NT2/D1 (cell line): ENCODE measurements around the gene KLRC3.

Experiments
- DNase-seq: peaks from one replicate; pipeline ENCODE4 v3.0.0-alpha.2; 2011; ENCODE audit warnings: low read depth, low spot score
- H3K27me3 ChIP-seq: 2 replicates; pipeline ENCODE4 v1.6.0; 2011; ENCODE audit warnings: mild to moderate bottlenecking; ENCODE audit not compliant: insufficient read length, insufficient read depth
- H3K36me3 ChIP-seq: 2 replicates; pipeline ENCODE4 v1.6.1; 2011; ENCODE audit warnings: mild to moderate bottlenecking, low read length, mixed read lengths; ENCODE audit not compliant: insufficient read depth, insufficient read length
- H3K4me1 ChIP-seq: 2 replicates; pipeline ENCODE4 v1.5.1; 2011; ENCODE audit not compliant: insufficient read depth, insufficient read length
- H3K4me3 ChIP-seq: 2 replicates; pipeline ENCODE4 v1.5.1; 2011; ENCODE audit warnings: low read depth; ENCODE audit not compliant: insufficient read length
- H3K9ac ChIP-seq: 2 replicates; pipeline ENCODE4 v1.6.0; 2011; ENCODE audit warnings: low read depth; ENCODE audit not compliant: insufficient read length
- H3K9me3 ChIP-seq: 2 replicates; pipeline ENCODE4 v1.5.1; 2011; ENCODE audit warnings: mild to moderate bottlenecking, low read length; ENCODE audit not compliant: insufficient read depth
- SUZ12 ChIP-seq: IDR thresholded peaks from 2 replicates; pipeline ENCODE4 v1.6.1; 2011; ENCODE audit not compliant: insufficient read length, insufficient read depth; ENCODE audit errors: extremely low read depth
- YY1 ChIP-seq: IDR thresholded peaks from 2 replicates; pipeline ENCODE4 v1.6.1; 2011; ENCODE audit not compliant: insufficient read length, insufficient read depth
- ZNF274 ChIP-seq: IDR thresholded peaks from 2 replicates; pipeline ENCODE4 v1.6.1; 2011; ENCODE audit warnings: mild to moderate bottlenecking, low read depth, low read length

KLRC3 gene

GRCh38 chr12:10365696-10366405 lies 54.5 kb downstream of the KLRC3 start:
- peak overlapping the region; percentile 71 for H3K9ac ChIP-seq
- peak overlapping the region; percentile 55 for H3K4me3 ChIP-seq
- H3K4me1 ChIP-seq = peaks cover 15% of the 10 kb centered on the region
- no peak for DNase-seq
- TF ChIP-seq ZNF274 (no peak), YY1 (no peak), SUZ12 (no peak)
- peaks cover 16% of the 10 kb centered on the region; the same call in 1 of the 2 replicates for H3K9me3 ChIP-seq
- no peaks in the 10 kb centered on the region for H3K27me3 ChIP-seq
- H3K36me3 ChIP-seq = no peaks in the 10 kb centered on the region

DNA sequence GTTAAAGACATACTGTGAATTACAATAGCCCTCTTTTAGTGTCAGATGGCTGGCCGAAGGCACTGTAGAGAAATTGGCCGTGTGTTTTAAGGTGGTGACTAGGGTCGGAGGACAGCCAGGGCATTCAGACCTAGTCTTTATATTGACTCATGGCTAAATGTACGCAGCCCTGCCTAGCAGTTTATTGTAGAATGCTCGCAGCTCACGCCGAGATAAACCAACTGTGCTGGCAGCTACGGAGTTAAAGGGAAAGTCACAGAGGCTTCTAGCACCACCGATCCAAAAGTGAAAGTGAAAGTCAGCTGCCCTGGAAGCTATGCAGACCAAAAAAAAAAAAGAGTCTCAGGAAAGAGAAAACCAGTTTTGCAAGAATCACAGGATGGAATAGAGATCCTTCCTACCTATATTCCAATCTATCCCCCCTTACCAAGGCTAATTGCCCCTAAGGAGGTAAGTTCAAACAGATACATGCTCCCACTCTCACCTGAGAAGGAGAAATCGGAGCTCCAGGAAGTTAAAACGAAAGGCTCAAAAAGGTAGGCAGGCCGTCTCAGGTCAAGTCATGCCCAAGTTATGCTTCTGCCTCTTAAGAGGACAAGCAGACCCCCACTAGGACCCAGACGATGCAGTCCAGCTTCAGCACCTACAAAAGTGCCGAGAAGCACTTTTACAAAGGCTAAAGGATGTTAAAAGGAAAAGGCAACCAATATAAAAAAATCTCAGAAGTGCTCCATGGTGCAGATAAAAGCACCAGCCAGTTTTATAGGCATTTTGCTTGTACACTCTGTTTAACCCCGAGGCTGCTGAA lies 55.4 kb downstream of the KLRC3 start:
- H3K27me3 ChIP-seq = no peaks in the 10 kb centered on the region
- H3K4me1 ChIP-seq = peaks cover 18% of the 10 kb centered on the region
- no peaks in the 10 kb centered on the region for H3K36me3 ChIP-seq
- TF ChIP-seq SUZ12 (no peak), YY1 (no peak), ZNF274 (no peak)
- peaks cover 24% of the 10 kb centered on the region; the same call in 1 of the 2 replicates for H3K9me3 ChIP-seq
- no peak for DNase-seq
- peak overlapping the region; percentile 55 for H3K4me3 ChIP-seq
- H3K9ac ChIP-seq = peak overlapping the region; percentile 71

- Histone ChIP-seq H3K4me3 (peak overlapping the region; percentile 55), H3K9me3 (peaks cover 27% of the 10 kb centered on the region; the same call in 1 of the 2 replicates), H3K27me3 (no peaks in the 10 kb centered on the region), H3K9ac (peak overlapping the region; percentile 71), H3K4me1 (peaks cover 18% of the 10 kb centered on the region), H3K36me3 (no peaks in the 10 kb centered on the region)
- TF ChIP-seq ZNF274 (no peak), YY1 (no peak), SUZ12 (no peak)
- no peak for DNase-seq
Measured at GRCh38 chr12:10363914-10364814, 56.2 kb downstream of the KLRC3 start.

GRCh38 chr12:10363658-10363913 lies 56.8 kb downstream of the KLRC3 start:
- H3K4me1 ChIP-seq = peaks cover 18% of the 10 kb centered on the region
- TF ChIP-seq ZNF274 = no peak
- TF ChIP-seq SUZ12 = no peak
- TF ChIP-seq YY1 = no peak

DNA sequence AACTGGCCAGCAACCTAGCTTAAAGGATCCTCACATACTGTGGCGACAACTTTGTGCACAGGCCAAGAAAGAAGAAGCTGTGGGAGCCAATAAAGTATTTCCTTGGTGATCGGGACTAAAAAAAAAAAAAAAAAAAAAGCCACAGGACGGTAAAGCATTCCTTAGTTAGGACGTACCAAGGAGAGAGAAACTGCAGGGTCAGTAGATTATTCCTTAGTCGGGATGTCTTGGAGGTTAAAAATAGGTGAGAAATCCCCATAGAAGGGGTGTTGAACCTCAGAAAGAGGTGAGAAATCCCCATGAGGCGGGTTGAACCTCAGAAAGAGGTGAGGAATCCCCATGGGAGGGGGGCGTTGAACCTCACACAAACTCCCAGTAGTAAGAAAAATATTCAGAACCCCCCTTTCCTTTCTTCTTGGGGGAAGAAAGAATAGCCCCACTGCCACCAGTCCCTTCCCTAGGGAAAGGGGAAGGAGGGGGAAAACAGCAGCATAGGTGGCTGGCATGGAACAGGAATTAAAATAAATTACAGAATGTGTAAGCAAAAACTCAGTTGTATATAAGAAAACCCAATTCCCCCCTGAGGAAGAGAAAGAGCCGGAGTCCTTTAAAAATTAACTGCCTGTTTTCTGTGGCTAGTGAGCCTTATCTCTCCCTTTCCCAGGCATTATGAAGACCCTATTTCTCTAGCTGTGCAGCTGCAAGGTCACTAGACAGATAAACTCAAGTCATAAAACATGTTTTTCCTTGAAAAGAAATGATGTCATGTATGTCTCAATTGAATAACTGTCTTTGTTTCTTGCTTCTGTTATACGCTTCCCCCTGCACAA lies 57.4 kb downstream of the KLRC3 start:
- TF ChIP-seq YY1 (no peak), SUZ12 (no peak), ZNF274 (no peak)
- Histone ChIP-seq H3K9ac (peak overlapping the region; percentile 17), H3K9me3 (peaks cover 34% of the 10 kb centered on the region; the same call in 1 of the 2 replicates), H3K27me3 (no peaks in the 10 kb centered on the region), H3K4me1 (peaks cover 20% of the 10 kb centered on the region), H3K36me3 (no peaks in the 10 kb centered on the region), H3K4me3 (no peak overlapping the region)
- no peak for DNase-seq

More at GRCh38 chr12:10363658-10363913, 56.8 kb downstream of the KLRC3 start:
- H3K9ac ChIP-seq = peak overlapping the region; percentile 71
- H3K4me3 ChIP-seq = peak overlapping the region; percentile 12
- DNase-seq = no peak
- peaks cover 29% of the 10 kb centered on the region; the same call in 1 of the 2 replicates for H3K9me3 ChIP-seq
- H3K27me3 ChIP-seq = no peaks in the 10 kb centered on the region
- no peaks in the 10 kb centered on the region for H3K36me3 ChIP-seq

DNA sequence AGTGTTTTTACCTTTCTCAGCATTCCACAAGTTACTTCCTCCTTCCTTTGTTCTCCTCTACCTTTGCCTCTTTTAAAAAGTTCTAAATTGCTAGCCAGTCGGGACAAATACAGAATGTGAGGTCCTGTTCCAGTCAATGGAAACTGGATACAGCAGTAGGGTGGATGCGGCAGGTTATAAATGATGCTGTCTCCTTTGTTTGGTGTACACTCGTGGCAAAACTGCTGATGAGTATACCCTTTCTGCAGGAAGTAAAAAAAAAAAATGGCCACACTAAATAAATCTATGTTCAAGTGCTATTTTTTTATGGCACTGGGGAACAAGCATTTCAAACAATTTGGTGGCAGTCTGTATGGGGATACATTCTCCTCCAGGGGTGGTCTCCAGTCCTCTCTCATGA lies 58.1 kb downstream of the KLRC3 start:
- Histone ChIP-seq H3K27me3 (no peaks in the 10 kb centered on the region), H3K4me1 (peaks cover 20% of the 10 kb centered on the region), H3K36me3 (no peaks in the 10 kb centered on the region), H3K4me3 (no peak overlapping the region), H3K9me3 (peaks cover 34% of the 10 kb centered on the region; the same call in 1 of the 2 replicates), H3K9ac (peak overlapping the region; percentile 17)
- DNase-seq = no peak
- TF ChIP-seq ZNF274 = no peak
- no peak for TF ChIP-seq YY1
- no peak for TF ChIP-seq SUZ12
